GM19023 (cell line): ENCODE results near the gene IDUA.
A peak's percentile ranks its signal among the peaks of the same experiment; 100 is the strongest.
"Not testable (repeated sequence)": the region's sequence is repeated elsewhere in the genome, so short reads cannot be mapped to it uniquely, and the experiment has no call there.

ENCODE experiments used
- ATAC-seq: cut with Tn5 transposase; IDR thresholded peaks from one replicate; pipeline ENCODE4 v1.9.1; 2021; ENCODE audit warnings: mild to moderate bottlenecking, moderate library complexity; ENCODE audit not compliant: unreplicated experiment

Gene IDUA

GRCh38 chr4:999240-999863 is 12.5 kb downstream of the IDUA start:
- not testable (repeated sequence) for ATAC-seq

- no peak for ATAC-seq
Measured at GRCh38 chr4:999882-1000425, 13.1 kb downstream of the IDUA start.

GRCh38 chr4:1000686-1001260 is 13.9 kb downstream of the IDUA start:
- ATAC-seq: no peak

- ATAC-seq: no peak
Measured at GRCh38 chr4:1001561-1002130, 14.8 kb downstream of the IDUA start.

GRCh38 chr4:1002131-1002630 is 15.3 kb downstream of the IDUA start:
- no peak for ATAC-seq

GRCh38 chr4:1002631-1003251 is 15.9 kb downstream of the IDUA start:
- ATAC-seq: no peak

DNA sequence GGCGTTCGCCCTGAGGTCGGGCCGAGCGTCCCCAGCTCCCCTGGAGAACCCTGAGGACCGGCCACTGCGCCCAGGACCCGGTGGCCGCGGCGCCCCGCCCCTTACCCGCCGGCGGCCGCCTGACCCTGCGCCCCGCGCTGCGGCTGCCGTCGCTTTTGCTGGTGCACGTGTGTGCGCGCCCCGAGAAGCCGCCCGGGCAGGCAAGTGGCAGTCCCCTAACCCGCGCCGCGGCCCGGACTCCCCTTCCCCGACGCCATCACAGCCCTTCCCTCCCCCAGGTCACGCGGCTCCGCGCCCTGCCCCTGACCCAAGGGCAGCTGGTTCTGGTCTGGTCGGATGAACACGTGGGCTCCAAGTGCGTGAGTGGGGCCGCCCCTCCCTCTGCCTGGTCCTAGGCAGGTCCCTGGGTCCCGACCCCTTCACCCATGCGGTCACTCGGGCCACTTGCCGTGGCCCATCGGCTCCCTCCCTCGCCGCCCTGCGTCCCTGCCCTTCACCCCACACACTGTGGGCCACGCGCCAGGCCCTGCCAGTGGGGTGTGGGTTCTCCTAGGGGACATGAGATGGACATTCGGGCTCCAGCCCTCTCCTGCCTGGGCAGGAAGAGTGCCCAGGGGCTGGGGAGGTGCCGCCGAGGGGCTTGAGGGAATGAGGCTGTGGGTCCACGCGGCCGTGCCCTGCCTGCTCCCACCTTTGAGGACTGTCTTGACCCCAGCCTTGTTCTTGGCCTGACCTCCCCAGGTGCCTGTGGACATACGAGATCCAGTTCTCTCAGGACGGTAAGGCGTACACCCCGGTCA is 16.6 kb downstream of the IDUA start:
- no peak for ATAC-seq

- ATAC-seq: no peak
Measured at GRCh38 chr4:1004071-1004418, 17.2 kb downstream of the IDUA start.

GRCh38 chr4:1004557-1005485 is 18.0 kb downstream of the IDUA start:
- no peak for ATAC-seq

DNA sequence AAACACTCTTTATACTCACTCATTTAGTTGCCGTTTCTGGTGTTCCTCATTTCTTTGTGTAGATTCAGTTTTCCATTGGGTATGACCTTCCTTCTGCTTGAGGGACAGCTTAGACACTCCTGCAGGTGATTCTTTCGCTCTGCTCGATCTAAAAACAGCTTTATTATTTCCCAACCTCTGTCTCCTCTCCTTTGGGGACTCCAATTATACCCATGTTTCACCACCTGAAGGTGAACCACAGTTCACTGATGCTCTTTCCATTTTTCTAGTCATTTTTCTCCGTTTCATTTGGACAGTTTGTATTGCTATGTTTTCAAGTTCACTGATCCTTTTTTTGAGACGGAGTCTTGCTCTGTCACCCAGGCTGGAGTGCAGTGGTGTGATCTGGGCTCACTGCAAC is 20.0 kb downstream of the IDUA start:
- ATAC-seq: no peak

- ATAC-seq: peak; percentile 2
Measured at GRCh38 chr4:1008840-1009541, 22.1 kb downstream of the IDUA start.

- ATAC-seq: peak; percentile 42
Measured at GRCh38 chr4:1009542-1010394, 22.9 kb downstream of the IDUA start.

DNA sequence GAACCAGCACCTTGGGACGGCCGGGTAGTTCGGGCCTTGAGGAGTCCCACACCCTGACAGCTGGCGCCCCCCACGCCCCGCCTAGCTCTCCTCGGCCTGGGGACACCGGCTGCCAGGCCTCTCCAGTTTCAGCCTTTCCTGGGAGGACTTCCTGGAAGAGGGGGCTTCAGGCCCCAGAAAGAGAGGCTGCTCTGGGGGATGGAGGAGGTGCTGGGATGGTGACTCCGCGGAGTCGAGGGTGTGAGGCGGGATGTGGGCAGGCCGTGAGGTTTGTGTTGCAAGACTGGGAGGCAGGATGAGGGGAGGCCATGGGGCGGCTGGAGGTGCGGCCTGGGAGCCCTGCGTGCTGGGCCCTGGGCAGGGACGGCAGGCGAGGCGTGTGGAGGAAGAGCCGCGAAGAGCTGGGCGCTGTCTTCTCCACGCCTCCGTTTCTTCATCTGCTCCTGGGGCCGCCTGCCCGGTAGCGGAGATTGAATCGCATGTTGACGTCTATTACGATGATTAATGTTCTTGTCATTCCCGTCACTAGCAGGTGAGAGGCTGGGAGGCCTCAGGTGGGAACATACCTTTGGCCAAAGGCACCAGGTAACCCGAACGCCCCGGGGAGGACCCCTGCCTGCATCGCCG is 23.7 kb downstream of the IDUA start:
- ATAC-seq: no peak

- ATAC-seq: peak; percentile 35
Measured at GRCh38 chr4:1011022-1011665, 24.3 kb downstream of the IDUA start, which contains the start of gene FGFRL1. Gene FGFRL1 (plus strand): TSS chr4:1011626. CDS start chr4:1012486, 860 bp downstream.

DNA sequence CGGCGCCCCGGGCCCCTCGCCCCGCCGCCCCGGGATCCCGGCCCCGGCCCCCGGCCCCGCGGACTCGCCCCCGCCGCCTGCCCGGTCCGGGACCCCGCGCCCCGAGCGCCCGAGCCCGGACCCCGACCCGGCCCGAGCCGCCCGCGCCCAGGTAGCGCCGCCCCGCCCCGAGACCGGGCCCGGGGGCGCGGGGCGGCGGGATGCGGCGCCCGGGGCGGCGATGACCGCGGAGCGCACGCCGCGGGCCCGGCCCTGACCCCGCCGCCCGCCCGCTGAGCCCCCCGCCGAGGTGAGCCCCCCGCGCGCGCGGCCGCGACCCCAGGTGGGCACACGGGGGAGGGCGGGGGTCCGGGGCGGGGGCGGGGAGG is 24.8 kb downstream of the IDUA start:
- ATAC-seq: peak; percentile 2

- ATAC-seq: no peak
Measured at GRCh38 chr4:1012034-1012739, 25.3 kb downstream of the IDUA start.
